Skeletal muscle satellite cell (primary cell): ENCODE results near the gene RFC5.

Source experiments
- H3K27me3 ChIP-seq: 2 replicates; pipeline ENCODE4 v1.7.0; 2013; ENCODE audit warnings: low read length; ENCODE audit not compliant: control insufficient read depth, insufficient read depth
- H3K36me3 ChIP-seq: 2 replicates; pipeline ENCODE4 v1.7.0; 2013; ENCODE audit warnings: mild to moderate bottlenecking, control low read depth, low read length; ENCODE audit not compliant: insufficient read depth
- H3K4me1 ChIP-seq: 2 replicates; pipeline ENCODE4 v1.7.0; 2013; ENCODE audit warnings: low read length; ENCODE audit not compliant: control insufficient read depth, insufficient read depth
- H3K4me2 ChIP-seq: 2 replicates; pipeline ENCODE4 v1.7.0; 2013; ENCODE audit warnings: mild to moderate bottlenecking, low read length
- H3K4me3 ChIP-seq: 2 replicates; pipeline ENCODE4 v1.7.0; 2013; ENCODE audit warnings: low read length
- H3K9ac ChIP-seq: 2 replicates; pipeline ENCODE4 v1.7.0; 2013; ENCODE audit warnings: mild to moderate bottlenecking, low read depth, low read length, moderate library complexity
- H3K9me3 ChIP-seq: replicated peaks from 2 replicates; pipeline ENCODE4 v1.7.0; 2013; ENCODE audit warnings: mild to moderate bottlenecking, control low read depth, low read length

RFC5 gene

GRCh38 chr12:118055144-118055557 lies 38.6 kb downstream of the RFC5 start:
- Histone ChIP-seq H3K9ac (no peak overlapping the region), H3K4me1 (peaks cover 49% of the 10 kb centered on the region), H3K9me3 (no peaks in the 10 kb centered on the region), H3K4me3 (no peak overlapping the region), H3K36me3 (peaks cover 22% of the 10 kb centered on the region), H3K27me3 (no peaks in the 10 kb centered on the region), H3K4me2 (no peak overlapping the region)

DNA sequence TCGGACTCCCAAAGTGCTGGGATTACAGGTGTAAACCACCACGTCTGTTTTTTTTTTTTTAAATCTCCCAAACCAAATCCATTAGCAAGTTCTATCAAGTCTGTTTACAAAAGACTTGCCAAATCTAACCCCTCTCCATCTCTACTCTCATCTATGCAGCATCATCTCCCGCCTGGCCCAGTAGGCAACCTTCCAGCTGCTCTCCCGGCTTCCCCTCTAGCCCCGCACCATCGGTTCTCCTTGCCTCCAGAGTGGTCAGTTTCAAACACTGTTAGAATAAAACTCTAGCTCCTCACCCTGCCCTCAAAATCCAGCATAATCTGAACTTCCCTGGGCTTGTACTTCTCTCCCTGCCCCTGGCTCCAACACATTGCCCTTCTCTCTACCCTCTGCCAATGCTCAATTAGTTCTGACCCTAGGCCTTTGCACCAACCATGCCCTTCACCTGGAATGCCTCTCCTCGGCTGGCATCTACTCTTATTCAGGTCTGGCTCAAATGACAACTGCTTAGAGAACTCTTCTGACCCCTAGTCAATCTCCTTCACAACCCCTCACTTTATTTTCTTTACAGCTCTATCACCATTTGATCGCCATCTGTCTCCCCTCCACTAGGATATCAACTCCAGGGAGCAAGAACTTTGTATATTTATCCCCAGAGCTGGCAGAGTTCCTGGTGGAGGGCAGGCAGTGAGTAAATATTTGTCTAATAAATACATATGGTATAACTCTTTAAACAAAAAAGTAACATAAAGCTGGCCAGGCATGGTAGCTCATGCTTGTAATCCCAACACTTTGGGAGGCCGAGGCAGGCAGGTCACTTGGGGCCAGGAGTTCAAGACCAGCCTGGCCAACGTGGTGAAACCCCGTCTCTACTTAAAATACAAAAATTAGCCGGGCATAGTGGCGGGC lies 39.6 kb downstream of the RFC5 start:
- H3K4me2 ChIP-seq, result no peak overlapping the region
- no peaks in the 10 kb centered on the region for H3K9me3 ChIP-seq
- peaks cover 47% of the 10 kb centered on the region for H3K4me1 ChIP-seq
- H3K9ac ChIP-seq, result no peak overlapping the region
- H3K27me3 ChIP-seq, result no peaks in the 10 kb centered on the region
- H3K4me3 ChIP-seq, result no peak overlapping the region
- peaks cover 14% of the 10 kb centered on the region for H3K36me3 ChIP-seq

- H3K9ac ChIP-seq, result no peak overlapping the region
- H3K4me3 ChIP-seq, result no peak overlapping the region
- H3K4me2 ChIP-seq, result no peak overlapping the region
- no peaks in the 10 kb centered on the region for H3K9me3 ChIP-seq
- peaks cover 4% of the 10 kb centered on the region for H3K36me3 ChIP-seq
- peaks cover 36% of the 10 kb centered on the region for H3K4me1 ChIP-seq
- H3K27me3 ChIP-seq, result no peaks in the 10 kb centered on the region
Measured at GRCh38 chr12:118058227-118058626, 41.7 kb downstream of the RFC5 start.

- Histone ChIP-seq H3K9me3 (no peaks in the 10 kb centered on the region), H3K27me3 (no peaks in the 10 kb centered on the region), H3K4me2 (peak overlapping the region; percentile 96), H3K4me3 (peak overlapping the region; percentile 81), H3K36me3 (peaks cover 4% of the 10 kb centered on the region), H3K4me1 (peaks cover 33% of the 10 kb centered on the region), H3K9ac (peak overlapping the region; percentile 98)
Measured at GRCh38 chr12:118058881-118059280, 42.4 kb downstream of the RFC5 start.

DNA sequence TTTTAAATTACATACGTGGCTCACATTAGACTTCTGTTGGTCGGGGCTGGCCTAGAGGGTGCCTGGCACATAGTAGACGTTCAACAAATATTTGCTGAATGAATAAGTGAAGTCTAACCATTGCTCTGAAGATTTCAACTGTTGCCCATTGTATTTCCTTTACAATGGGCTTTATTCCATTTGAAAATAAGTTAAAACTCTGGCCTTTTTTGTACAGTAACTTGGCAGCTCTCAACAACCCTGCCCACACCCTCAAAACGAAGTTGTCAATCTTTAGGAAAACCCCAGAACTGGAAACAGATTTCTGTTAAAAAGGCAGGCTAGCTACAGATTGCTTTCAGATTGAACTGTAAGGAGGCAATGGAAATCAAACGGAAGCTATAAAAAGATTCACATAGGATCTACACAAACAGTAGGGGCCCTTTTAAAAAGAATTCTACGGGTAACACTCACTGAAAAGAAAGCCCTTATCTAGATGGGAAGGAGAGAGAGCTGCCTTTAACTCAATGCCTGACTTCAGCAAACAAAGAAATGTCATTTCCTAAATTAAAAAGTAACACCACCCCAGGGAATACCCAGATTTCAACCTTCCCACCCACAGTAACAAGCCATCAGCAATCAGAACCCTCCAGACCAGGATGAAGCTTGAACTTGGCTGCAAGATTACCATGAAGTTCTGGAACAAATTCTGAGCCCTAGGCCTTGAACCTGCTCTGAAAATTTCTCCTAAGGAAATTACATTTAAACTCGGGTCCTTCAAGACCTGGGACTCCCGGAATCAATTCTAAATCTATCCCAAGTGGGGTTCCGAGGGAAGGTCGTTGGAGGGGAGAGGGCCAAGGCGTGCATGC lies 43.1 kb downstream of the RFC5 start:
- H3K9ac ChIP-seq, result peak overlapping the region; percentile 98
- peaks cover 4% of the 10 kb centered on the region for H3K36me3 ChIP-seq
- peak overlapping the region; percentile 81 for H3K4me3 ChIP-seq
- peak overlapping the region; percentile 96 for H3K4me2 ChIP-seq
- H3K27me3 ChIP-seq, result no peaks in the 10 kb centered on the region
- no peaks in the 10 kb centered on the region for H3K9me3 ChIP-seq
- peaks cover 30% of the 10 kb centered on the region for H3K4me1 ChIP-seq

DNA sequence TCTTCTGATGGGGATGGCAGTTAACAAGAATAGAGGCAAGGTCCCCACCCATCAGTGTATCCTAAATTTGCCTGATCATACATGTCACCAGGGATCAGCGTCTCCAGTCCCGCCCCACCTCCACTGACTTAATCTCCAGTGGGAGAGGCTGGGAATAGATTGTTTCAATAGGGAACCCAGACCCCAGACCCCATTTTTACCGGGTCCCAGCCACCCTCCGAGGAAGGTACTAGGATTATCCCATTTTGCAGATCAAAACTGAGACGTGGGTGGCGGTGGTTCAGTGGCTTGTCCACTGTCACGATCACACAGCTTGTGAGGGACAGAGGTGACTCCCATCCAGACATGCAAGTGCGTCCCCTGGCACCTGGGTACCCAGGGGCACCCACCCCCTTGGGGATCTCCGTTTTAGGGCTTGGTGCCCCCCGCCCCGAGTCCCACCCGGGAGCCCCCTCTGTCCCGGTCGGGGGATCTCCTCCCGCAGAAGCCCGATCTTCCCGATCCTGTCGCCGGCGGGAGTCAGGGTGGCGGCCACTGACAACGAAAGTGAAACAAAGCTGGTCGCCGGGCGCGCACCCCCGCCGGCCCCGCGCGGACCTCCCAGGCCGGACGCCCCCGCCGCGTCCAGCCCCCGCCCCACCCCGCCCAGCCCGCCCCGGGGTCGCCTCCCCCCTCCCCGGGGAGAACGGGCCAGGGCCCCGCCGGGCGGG lies 44.0 kb downstream of the RFC5 start:
- peak overlapping the region; percentile 96 for H3K4me2 ChIP-seq
- H3K4me3 ChIP-seq, result peak overlapping the region; percentile 81
- H3K9ac ChIP-seq, result peak overlapping the region; percentile 98
- H3K4me1 ChIP-seq, result peaks cover 27% of the 10 kb centered on the region
- H3K27me3 ChIP-seq, result no peaks in the 10 kb centered on the region
- H3K9me3 ChIP-seq, result no peaks in the 10 kb centered on the region
- H3K36me3 ChIP-seq, result peaks cover 4% of the 10 kb centered on the region

DNA sequence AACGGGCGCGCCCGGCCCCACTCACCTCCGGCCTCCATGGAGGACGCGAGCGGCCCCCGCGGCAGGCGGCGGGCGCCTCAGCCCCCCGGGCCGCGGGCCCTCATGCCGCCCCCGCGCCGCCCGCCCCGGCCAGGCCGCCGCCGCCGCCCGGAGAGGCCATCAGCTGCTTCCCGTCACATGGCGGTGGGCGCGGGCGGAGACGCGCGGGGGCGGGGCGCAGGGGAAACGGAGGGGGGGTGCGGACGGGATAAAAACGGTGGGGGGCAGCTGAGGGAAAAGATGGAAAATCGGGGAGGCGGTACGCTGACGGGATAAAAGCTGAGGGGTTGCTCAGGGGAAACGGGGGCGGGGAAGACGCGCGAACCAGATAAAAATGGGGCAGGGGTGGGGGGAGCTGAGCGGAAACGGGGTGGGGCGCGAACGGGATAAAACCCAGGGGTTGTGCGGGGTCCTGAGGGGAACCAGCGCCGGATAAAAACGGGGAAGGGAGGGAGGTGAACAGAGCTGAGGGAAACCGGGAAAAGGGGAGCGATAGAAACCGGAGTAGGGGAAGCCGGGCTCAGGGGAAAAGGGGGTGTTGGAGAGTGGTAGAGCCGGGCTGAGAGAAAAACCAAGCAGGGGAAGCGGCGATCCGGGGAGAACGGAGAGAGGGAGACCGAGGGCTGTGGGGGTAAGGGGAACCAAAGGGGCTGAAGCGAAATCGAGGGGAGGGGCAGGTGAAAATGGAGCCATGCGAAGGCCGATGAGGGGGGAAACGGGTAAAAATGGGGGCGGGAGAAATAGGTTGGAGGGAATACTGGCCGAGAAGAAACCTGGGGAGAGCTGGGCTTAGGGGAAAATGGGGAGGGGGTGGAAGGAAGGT lies 44.7 kb downstream of the RFC5 start, which contains the start of gene WSB2:
TSS of gene WSB2 (minus strand) at position 169 of the 862 bp plus-strand sequence. CDS start at position 38, 131 bp downstream.
- Histone ChIP-seq H3K9me3 (no peaks in the 10 kb centered on the region), H3K4me2 (peak within 1 kb of the TSS; percentile 96), H3K4me3 (peak within 1 kb of the TSS; percentile 81), H3K4me1 (peaks cover 23% of the 10 kb centered on the region), H3K9ac (peak within 1 kb of the TSS; percentile 98), H3K36me3 (peaks cover 4% of the 10 kb centered on the region), H3K27me3 (no peaks in the 10 kb centered on the region)

GRCh38 chr12:118061873-118062843 lies 45.7 kb downstream of the RFC5 start:
- peak overlapping the region; percentile 97 for H3K9ac ChIP-seq
- H3K4me1 ChIP-seq, result peaks cover 20% of the 10 kb centered on the region
- peaks cover 4% of the 10 kb centered on the region for H3K36me3 ChIP-seq
- no peaks in the 10 kb centered on the region for H3K27me3 ChIP-seq
- H3K4me3 ChIP-seq, result peak overlapping the region; percentile 81
- no peaks in the 10 kb centered on the region for H3K9me3 ChIP-seq
- H3K4me2 ChIP-seq, result peak overlapping the region; percentile 96

DNA sequence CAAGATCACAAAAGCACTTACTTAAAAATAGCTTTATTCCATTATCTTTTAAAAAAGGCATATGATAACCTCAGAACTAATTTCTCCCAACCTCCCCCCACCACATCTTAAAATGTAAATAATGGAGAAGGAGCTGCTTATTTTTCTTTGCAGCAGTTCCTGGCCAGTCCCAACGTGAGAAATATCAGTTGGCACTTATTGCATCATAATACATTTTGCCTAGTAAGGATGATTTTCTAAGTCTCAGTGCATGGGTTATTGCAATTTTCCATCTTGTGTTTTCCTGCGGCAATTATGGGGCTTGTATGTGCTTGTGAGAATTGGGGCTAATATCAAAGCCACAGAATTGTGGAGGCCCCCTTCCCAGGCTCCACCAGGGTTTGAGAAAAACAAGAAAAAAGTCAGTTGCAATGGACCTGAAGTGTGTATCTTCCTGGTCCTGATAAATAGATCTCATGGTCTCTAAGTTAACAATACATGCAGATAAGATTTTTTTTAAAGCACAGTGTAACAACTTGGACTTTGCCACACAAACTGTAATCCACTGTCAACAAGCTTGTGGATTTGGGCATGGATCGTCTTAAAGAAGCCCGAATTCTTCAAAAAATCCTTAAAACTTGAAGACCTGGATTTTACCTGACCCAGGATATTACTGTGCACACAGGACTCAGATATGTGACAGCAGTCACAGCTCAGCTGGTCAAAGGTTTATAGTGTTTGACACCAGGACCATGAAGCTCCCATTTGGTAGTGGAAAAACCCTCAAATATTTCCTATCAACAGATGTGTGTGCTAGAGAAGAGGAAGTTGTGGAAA lies 47.3 kb downstream of the RFC5 start:
- H3K4me3 ChIP-seq, result no peak overlapping the region
- H3K9ac ChIP-seq, result no peak overlapping the region
- no peaks in the 10 kb centered on the region for H3K27me3 ChIP-seq
- peaks cover 19% of the 10 kb centered on the region for H3K4me1 ChIP-seq
- H3K36me3 ChIP-seq, result no peaks in the 10 kb centered on the region
- no peaks in the 10 kb centered on the region for H3K9me3 ChIP-seq
- no peak overlapping the region for H3K4me2 ChIP-seq
